ENCODE results near the gene RDH14.
A peak's percentile ranks its signal among the peaks of the same experiment; 100 is the strongest.

Gene RDH14

DNA sequence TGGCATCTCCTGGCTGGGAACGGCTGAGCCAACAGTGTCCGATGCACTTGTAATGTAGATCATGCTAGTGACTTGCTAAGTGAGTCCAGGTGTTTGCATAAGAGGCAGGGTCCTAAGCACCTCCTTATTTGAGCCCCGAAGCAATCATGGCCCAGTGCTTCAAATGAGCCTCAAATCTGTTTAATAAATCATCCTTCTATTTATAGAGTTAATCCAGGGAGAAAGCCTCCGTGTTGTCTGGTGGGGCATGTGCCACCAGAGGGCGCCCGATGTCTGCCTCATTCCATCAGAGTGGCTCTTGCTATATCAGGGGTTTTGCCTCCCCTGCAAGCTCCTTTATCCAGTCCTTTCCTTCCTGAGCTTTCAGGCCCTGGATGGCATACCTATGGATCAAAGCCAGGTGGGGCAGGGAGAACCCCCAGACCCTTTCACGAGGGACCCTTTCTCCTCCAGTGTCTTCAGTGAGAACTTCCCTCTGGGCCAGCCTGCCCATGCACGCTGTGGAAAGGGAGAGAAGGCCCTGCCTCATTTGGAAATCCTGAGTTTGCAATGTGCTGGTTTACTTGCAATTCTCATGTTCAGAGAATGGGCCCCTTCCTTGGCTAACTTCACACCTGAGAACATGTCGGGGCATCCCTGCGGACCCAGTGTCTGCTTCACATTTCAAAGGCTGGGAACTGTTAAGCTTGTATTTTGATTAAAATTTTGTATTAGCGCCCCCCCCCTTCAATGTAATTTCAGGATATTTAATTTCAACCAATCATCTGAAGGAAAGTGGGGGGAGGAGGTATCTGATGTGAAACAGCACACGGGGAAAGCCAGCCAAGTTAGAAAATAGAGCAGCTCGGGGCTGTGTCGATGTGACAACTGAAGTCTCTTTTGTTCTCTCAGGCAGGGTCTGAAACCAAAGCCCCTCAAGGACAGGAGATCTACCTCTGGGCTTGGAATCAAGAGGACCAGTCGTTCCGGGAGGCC lies 39.7 kb downstream of the RDH14 start:
- DNase-seq (ENCODE audit: low spot score) = peak; percentile 61

GRCh38 chr2:18519914-18520450 lies 40.5 kb downstream of the RDH14 start:
- no peak for DNase-seq (ENCODE audit: low spot score)

- DNase-seq (ENCODE audit: low spot score) = no peak
These were observed 42.0 kb downstream of the RDH14 start for GRCh38 chr2:18518116-18519111.

- no peak for DNase-seq (ENCODE audit: low spot score)
These were observed 43.1 kb downstream of the RDH14 start for GRCh38 chr2:18517386-18517785.

GRCh38 chr2:18516112-18516511 lies 44.3 kb downstream of the RDH14 start:
- DNase-seq (ENCODE audit: low spot score) = no peak

DNA sequence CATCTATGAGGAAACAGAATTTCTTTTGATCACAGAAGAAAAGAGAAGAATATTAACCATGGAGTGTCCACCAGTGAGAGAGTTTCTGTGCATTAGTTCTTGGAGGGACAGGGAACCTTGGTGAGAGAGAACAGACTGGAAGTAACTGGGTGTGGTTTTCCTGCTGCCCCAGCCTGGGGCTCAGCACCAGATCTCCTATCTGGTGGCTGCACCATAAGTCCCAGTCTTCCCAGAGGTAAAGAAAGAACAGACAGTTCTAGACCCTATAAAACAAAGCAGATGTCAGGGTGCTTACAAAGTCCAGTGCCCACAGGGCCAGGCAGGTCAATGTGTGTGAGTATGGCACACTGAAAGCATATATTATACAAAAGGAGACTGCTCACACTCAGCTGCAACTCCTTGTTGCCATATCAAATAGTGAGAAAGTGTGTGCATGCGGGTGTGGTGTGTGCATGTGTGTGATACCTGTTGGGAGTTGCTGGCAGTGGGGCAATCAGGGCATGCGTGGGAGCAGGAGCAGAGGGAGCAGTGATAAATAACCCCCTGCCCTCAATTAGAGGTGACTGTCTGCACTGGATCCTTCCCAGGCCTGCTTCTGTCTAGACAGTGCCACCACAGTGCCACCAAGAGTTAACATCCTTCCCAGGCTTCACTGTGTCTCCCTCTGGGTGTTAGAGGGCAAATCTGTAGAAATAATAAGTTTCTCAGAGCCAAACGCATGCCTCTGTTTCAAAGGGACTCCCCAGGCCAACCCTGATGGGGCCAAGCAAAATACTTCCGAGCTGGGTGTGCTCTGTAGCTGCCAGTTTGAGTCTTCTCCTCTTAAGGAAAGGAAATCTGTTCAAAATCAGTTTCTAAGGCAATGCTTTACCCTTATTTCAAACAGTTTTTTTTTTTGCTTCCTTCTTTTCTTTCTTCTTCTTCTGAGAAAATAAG lies 45.7 kb downstream of the RDH14 start:
- no peak for DNase-seq (ENCODE audit: low spot score)

- DNase-seq (ENCODE audit: low spot score) = no peak
These were observed 49.7 kb downstream of the RDH14 start for GRCh38 chr2:18510775-18511174.

GRCh38 chr2:18506883-18507509 lies 53.5 kb downstream of the RDH14 start:
- no peak for DNase-seq (ENCODE audit: low spot score)

GRCh38 chr2:18505703-18506341 lies 54.6 kb downstream of the RDH14 start:
- no peak for DNase-seq (ENCODE audit: low spot score)

All from globus pallidus (tissue), 1 donor.